Keratinocyte (primary cell): Measurements from ENCODE around the gene POLK.

Experiments used
- CTCF ChIP-seq, 3 experiments: IDR thresholded peaks in 1 of 3; conservative IDR thresholded peaks in 1 of 3; optimal IDR thresholded peaks in 1 of 3; 2 replicates in 2 of 3; 3 replicates in 1 of 3; pipeline versions ENCODE3 to v1.5.1; 2011; ENCODE audit warnings: low read length in 3 of 3, mild to moderate bottlenecking in 3 of 3, moderate library complexity in 2 of 3, control low read depth in 1 of 3, inconsistent platforms in 1 of 3; ENCODE audit not compliant: insufficient read depth in 2 of 3; ENCODE audit errors: extremely low read depth in 1 of 3
- EZH2 ChIP-seq: IDR thresholded peaks from one replicate; pipeline ENCODE4 v1.6.1; 2012; ENCODE audit warnings: inconsistent platforms, mild to moderate bottlenecking, low read length, moderate library complexity

GRCh38 chr5:75601996-75602395 lies 90.3 kb downstream of the POLK start:
- no peak for TF ChIP-seq CTCF (optimal IDR thresholded peaks at IDR 0.05 in 1 of 3, IDR thresholded peaks at IDR 0.05 in 1 of 3, conservative IDR thresholded peaks at IDR 0.05 in 1 of 3; ENCODE audit: extremely low read depth in 1 of 3, insufficient read depth in 2 of 3, low read length in 3 of 3)
- TF ChIP-seq EZH2: no peak
